ENCODE results near the gene RGSL1.

Gene RGSL1

DNA sequence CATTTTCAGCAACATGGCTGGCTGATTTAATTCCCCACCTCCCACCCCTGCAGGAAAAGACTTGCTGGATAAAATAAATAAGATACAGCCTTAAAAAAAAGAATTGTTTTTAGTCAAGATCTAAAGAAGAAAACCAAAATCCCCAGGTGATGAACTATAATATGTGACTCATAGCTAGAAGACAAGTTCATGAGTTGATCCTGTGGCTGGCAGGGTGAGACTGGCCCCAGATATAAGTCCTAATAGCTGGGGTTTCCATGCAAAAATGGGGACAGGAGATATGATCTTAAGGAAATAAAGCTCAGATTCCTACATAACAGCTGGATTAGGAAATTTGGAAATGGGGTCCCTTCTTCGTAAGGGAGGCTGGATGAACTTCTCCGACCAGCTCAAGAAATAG is 21.9 kb upstream of the RGSL1 start:
- no peak for DNase-seq (ENCODE audit: low read depth)
- TF ChIP-seq, protein P1, sequence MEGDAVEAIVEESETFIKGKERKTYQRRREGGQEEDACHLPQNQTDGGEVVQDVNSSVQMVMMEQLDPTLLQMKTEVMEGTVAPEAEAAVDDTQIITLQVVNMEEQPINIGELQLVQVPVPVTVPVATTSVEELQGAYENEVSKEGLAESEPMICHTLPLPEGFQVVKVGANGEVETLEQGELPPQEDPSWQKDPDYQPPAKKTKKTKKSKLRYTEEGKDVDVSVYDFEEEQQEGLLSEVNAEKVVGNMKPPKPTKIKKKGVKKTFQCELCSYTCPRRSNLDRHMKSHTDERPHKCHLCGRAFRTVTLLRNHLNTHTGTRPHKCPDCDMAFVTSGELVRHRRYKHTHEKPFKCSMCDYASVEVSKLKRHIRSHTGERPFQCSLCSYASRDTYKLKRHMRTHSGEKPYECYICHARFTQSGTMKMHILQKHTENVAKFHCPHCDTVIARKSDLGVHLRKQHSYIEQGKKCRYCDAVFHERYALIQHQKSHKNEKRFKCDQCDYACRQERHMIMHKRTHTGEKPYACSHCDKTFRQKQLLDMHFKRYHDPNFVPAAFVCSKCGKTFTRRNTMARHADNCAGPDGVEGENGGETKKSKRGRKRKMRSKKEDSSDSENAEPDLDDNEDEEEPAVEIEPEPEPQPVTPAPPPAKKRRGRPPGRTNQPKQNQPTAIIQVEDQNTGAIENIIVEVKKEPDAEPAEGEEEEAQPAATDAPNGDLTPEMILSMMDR (IDR thresholded peaks at IDR 0.05; ENCODE audit: control insufficient read depth, extremely low read depth, insufficient read depth), result no peak
- no peak overlapping the region for H3K4me3 ChIP-seq (ENCODE audit: low read depth, low read length)

DNA sequence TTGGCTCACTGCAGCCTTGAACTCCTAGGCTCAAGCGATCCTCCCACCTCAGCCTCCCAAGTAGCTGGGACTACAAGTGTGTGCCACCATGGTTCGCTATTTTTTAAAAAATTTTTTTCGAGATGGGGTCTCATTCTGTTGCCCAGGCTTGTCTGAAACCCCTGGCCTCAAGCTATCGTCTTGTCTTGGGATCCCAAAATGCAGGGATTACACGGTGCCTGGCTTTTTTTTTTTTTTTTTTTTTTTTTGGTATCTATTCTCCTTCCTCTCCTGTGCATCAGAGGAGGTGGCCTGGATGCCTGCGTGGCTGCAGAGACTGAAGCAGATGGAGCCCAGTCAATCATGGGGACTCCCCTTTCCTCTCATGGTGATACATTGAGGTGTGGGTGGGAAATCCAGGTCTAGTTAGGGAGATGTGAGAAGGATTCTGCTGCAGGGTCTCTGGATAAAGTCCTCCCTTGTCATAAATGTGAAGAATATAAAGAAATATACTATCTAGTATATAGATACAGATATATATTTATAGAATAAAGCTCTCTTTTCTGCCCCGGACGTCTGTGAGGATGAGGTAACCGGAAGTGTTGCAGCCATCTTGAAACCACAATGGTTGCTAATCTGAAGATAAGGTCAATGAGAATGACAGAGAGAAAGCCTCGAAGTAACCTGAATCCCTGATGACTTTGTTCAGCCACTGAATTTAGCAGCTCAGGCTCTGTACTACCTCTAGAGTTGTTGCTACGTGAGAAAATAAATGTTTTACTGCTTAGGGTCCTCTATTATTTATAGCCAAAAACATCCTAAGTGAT is 19.5 kb upstream of the RGSL1 start:
- DNase-seq (ENCODE audit: low read depth), result no peak
- H3K4me3 ChIP-seq (ENCODE audit: low read depth, low read length), result no peak overlapping the region
- TF ChIP-seq, protein P1 (IDR thresholded peaks at IDR 0.05; ENCODE audit: control insufficient read depth, extremely low read depth, insufficient read depth), result no peak

DNA sequence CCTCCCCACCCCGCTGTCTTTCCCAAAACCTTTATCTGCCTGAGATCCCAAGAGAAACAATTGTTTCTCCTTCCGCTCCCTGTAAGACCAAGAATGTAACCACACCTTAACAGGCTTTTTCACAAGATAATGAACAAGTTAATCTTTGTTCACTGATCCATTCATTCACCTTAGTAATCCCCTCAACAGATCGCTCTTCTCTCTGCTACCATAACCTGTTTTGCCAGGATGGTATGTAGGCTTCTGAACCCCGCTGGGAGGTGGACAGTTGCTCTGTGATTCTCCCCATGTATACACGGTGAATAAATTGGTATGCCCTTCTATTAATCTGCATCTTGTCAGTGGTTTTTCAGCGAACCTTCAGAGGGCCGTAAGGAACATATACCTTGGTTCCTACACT is 18.7 kb upstream of the RGSL1 start:
- TF ChIP-seq, protein P1 (IDR thresholded peaks at IDR 0.05; ENCODE audit: control insufficient read depth, extremely low read depth, insufficient read depth), result no peak
- H3K4me3 ChIP-seq (ENCODE audit: low read depth, low read length), result no peak overlapping the region
- no peak for DNase-seq (ENCODE audit: low read depth)

DNA sequence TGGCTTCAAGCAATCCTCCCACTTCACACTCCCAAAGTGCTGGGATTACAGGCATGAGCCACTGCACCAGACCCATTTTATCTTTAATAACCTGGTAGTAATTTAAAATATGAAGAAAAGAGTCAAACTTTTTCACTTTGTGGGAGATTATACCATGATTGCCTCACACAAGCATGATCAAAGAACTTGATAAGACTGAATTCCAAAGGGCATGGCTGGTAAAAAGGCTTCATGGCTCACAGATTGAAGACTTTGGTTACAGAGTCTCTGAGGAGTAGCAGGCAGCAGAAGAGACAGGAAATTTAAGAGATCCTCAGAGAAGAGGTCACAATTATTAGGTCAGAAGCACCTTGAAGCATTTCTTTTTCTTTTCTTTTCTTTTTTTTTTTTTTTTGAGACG is 16.4 kb upstream of the RGSL1 start:
- TF ChIP-seq, protein P1 (IDR thresholded peaks at IDR 0.05; ENCODE audit: control insufficient read depth, extremely low read depth, insufficient read depth), result no peak
- no peak for DNase-seq (ENCODE audit: low read depth)
- no peak overlapping the region for H3K4me3 ChIP-seq (ENCODE audit: low read depth, low read length)

DNA sequence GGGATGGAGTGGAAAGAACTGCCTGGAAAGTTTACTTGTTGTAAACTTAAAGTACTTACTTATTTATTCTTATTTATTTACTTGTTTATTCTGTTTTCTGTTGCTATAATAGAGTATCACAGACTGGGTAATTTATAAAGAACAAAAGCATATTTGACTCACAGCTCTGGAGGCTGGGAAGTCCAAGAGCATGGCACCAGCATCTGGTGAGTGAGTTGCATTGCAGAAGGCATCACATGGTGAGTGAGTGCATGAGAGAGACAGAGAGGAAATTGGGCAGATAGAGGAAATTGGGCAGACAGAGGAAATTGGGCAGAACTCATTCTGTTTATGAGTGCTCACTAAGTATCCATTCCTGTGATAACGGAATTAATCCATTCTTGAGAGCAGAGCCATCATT is 11.6 kb upstream of the RGSL1 start:
- DNase-seq (ENCODE audit: low read depth), result no peak
- TF ChIP-seq, protein P1 (IDR thresholded peaks at IDR 0.05; ENCODE audit: control insufficient read depth, extremely low read depth, insufficient read depth), result no peak
- H3K4me3 ChIP-seq (ENCODE audit: low read depth, low read length), result no peak overlapping the region

DNA sequence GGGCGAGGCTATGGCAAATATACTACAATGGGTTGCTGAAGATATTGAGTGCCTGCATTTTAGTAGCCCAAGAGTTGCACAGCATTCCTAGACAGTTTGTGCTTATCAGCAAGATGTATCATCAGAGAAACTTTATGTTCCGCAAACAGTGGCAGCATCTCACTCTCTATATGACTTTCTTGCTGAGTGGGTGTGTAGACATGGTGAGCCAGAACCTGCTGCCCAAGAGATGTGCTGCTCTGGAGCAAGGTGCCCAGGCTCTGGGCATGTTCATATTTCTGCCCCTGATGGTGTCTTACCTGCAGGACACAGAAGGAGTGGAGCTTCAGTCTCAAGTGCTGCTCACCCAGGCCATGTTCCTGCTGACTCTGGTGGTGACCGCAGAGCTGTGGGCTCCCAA is 8.2 kb upstream of the RGSL1 start:
- DNase-seq (ENCODE audit: low read depth), result no peak
- TF ChIP-seq, protein P1 (IDR thresholded peaks at IDR 0.05; ENCODE audit: control insufficient read depth, extremely low read depth, insufficient read depth), result no peak
- H3K4me3 ChIP-seq (ENCODE audit: low read depth, low read length), result no peak overlapping the region

DNA sequence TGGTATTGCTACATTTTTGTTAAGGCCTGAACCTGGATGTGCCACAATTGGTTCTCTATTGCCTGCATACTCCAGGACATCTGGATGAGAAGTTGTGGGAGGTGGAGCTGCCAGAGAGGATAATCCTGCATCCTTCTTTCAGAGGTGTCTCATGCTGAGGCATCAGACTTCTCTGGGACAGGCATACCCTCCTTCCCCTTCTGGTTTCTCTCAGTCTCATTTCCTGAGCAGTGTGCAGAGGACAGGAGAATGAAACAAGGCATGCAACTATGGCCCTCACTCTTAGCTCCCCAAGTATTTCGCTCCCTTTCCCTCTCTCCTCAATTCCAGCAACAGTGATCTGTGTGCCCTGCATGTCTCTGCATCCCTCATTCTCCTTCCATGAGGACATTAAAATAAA is 7.6 kb upstream of the RGSL1 start:
- TF ChIP-seq, protein P1 (IDR thresholded peaks at IDR 0.05; ENCODE audit: control insufficient read depth, extremely low read depth, insufficient read depth), result no peak
- H3K4me3 ChIP-seq (ENCODE audit: low read depth, low read length), result no peak overlapping the region
- DNase-seq (ENCODE audit: low read depth), result no peak
